ENCODE measurements around the gene IL6R. TPM values are rescaled to one million over a fixed set of nuclear protein-coding genes. Genes with fewer than 3 reads are reported as not detected.
A peak's percentile ranks its signal among the peaks of the same experiment; 100 is the strongest.

IL6R gene
- total RNA-seq, 4 donors from 2014 or later = 271 to 435 (median 367) TPM

- intact Hi-C loops (cut with DNase I; ENCODE audit: low total_unique reads) = loop anchor here (1.0 to 10.0 kb wide), 5 partner anchors 13 to 728 kb away; partner anchors contain the start of genes AQP10, ATP8B2 and SLC50A1
- in situ Hi-C loops (cut with MboI; ENCODE audit: low sequenced_read_pairs in 4 of 4) = no loop called here
- DNase-seq (no peak), ATAC-seq (peak; percentile 61 to 73)
- Histone ChIP-seq H3K36me3 (peaks cover 0 to 6% of the 10 kb centered on the region in 2 donors), H3K27ac (peak overlapping the region; percentile 99 to 100 (median 100)), H3K4me3 (peak overlapping the region; percentile 90 to 96 (median 93)), H3K27me3 (no peaks in the 10 kb centered on the region), H3K4me1 (peaks cover 39 to 54% of the 10 kb centered on the region in 2 donors), H3K9me3 (no peaks in the 10 kb centered on the region)
- TF ChIP-seq POLR2A (IDR thresholded peaks at IDR 0.05) (peak; percentile 77 to 87), CTCF (IDR thresholded peaks at IDR 0.05 in 4 of 5, conservative IDR thresholded peaks at IDR 0.05 in 1 of 5) (peak in 1 of 5 experiments; percentile 4)
These were observed 1.4 kb downstream of the IL6R start for GRCh38 chr1:154406572-154406879.

GRCh38 chr1:154406886-154407197, 1.7 kb downstream of the IL6R start:
- Histone ChIP-seq H3K4me3 (peak overlapping the region; percentile 90 to 96 (median 93)), H3K9me3 (no peaks in the 10 kb centered on the region), H3K27ac (peak overlapping the region; percentile 99 to 100 (median 100)), H3K36me3 (peaks cover 0 to 6% of the 10 kb centered on the region in 2 donors), H3K27me3 (no peaks in the 10 kb centered on the region), H3K4me1 (peaks cover 41 to 55% of the 10 kb centered on the region in 2 donors)
- peak; percentile 3 to 7 for ATAC-seq
- intact Hi-C loops (cut with DNase I; ENCODE audit: low total_unique reads) (loop anchor here (1.0 to 10.0 kb wide), 5 partner anchors 12 to 728 kb away; partner anchors contain the start of genes AQP10, ATP8B2 and SLC50A1), in situ Hi-C loops (cut with MboI; ENCODE audit: low sequenced_read_pairs in 4 of 4) (no loop called here)
- DNase-seq = peak in 1 of 2 donors; percentile 25
- TF ChIP-seq POLR2A (IDR thresholded peaks at IDR 0.05) = no peak
- no peak for TF ChIP-seq CTCF (IDR thresholded peaks at IDR 0.05 in 4 of 5, conservative IDR thresholded peaks at IDR 0.05 in 1 of 5)

- Histone ChIP-seq H3K4me1 (peaks cover 46 to 55% of the 10 kb centered on the region in 2 donors), H3K27ac (peak overlapping the region; percentile 99 to 100 (median 100)), H3K36me3 (peaks cover 0 to 6% of the 10 kb centered on the region in 2 donors), H3K27me3 (no peaks in the 10 kb centered on the region), H3K9me3 (no peaks in the 10 kb centered on the region), H3K4me3 (peak overlapping the region; percentile 90 to 96 (median 93))
- in situ Hi-C loops (cut with MboI; ENCODE audit: low sequenced_read_pairs in 4 of 4) = no loop called here
- TF ChIP-seq POLR2A (IDR thresholded peaks at IDR 0.05) = peak in 1 of 2 donors; percentile 78
- no peak for TF ChIP-seq CTCF (IDR thresholded peaks at IDR 0.05 in 4 of 5, conservative IDR thresholded peaks at IDR 0.05 in 1 of 5)
- intact Hi-C loops (cut with DNase I; ENCODE audit: low total_unique reads) = loop anchor here (5.0 to 10.0 kb wide), 3 partner anchors 83 to 727 kb away; partner anchors contain the start of genes AQP10, ATP8B2 and SLC50A1
- DNase-seq (peak; percentile 78 to 82), ATAC-seq (peak; percentile 21 to 24)
These were observed 2.3 kb downstream of the IL6R start for GRCh38 chr1:154407198-154408091.

- in situ Hi-C loops (cut with MboI; ENCODE audit: low sequenced_read_pairs in 4 of 4) = no loop called here
These were observed 3.1 kb downstream of the IL6R start for GRCh38 chr1:154408174-154408777.

More at GRCh38 chr1:154408174-154408777, 3.1 kb downstream of the IL6R start:
- ATAC-seq (no peak), DNase-seq (peak in 1 of 2 donors; percentile 37)
- H3K9me3 ChIP-seq = no peaks in the 10 kb centered on the region
- peaks cover 0 to 6% of the 10 kb centered on the region in 2 donors for H3K36me3 ChIP-seq
- H3K4me3 ChIP-seq = peak overlapping the region; percentile 90 to 96 (median 93)
- peaks cover 52 to 61% of the 10 kb centered on the region in 2 donors for H3K4me1 ChIP-seq
- TF ChIP-seq POLR2A (IDR thresholded peaks at IDR 0.05) = no peak
- no peak for TF ChIP-seq CTCF (IDR thresholded peaks at IDR 0.05 in 4 of 5, conservative IDR thresholded peaks at IDR 0.05 in 1 of 5)
- H3K27me3 ChIP-seq = no peaks in the 10 kb centered on the region
- intact Hi-C loops (cut with DNase I; ENCODE audit: low total_unique reads) = loop anchor here (5.0 to 10.0 kb wide), 3 partner anchors 83 to 727 kb away; partner anchors contain the start of genes AQP10, ATP8B2 and SLC50A1
- H3K27ac ChIP-seq = peak overlapping the region; percentile 99 to 100 (median 100)
